HG02623 (cell line): ENCODE data around the gene NOD2.

ENCODE experiments used
- ATAC-seq: cut with Tn5 transposase; IDR thresholded peaks from one replicate; pipeline ENCODE4 v1.9.1; 2021; ENCODE audit warnings: moderate library complexity; ENCODE audit not compliant: unreplicated experiment

NOD2 gene

DNA sequence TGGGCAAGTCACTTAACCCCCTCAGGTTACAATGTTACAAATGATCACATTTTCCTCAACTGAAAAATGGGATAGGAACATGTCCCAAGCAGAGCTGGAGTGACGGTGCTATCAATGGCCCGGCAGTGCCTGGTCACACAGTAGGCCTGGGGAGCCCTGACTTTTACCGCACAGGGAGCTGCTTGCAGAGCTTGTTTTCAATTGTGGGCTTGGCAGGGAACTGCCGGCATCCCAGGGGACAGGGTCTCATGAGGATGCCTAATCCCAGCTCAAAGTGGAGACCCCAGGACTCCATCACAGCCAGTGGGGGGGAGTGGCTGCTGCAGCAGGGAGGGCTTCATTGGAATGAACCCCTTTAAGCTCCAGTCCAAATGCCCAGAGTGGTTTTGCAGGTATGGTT, 23.7 kb upstream of the NOD2 start:
- ATAC-seq, result no peak

DNA sequence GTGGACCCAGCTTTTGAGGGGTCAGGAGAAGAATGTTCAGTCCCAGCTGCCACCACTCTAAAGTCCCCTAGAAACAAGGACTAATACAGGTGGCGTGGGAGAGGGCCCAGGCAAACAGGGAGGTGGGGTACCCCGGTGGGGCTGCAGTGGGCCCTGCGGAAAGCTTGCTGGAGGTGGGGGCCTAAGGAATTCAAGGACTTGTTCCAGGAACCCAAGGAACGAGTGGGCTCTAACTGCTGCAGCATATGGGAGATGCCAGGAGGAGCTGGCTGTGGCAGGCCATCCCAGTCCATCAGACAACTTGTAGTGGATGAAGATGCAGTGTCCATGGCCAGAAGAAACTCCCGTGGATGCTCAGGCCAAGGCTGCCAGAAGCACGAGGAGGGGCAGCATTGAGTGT, 22.9 kb upstream of the NOD2 start:
- no peak for ATAC-seq

DNA sequence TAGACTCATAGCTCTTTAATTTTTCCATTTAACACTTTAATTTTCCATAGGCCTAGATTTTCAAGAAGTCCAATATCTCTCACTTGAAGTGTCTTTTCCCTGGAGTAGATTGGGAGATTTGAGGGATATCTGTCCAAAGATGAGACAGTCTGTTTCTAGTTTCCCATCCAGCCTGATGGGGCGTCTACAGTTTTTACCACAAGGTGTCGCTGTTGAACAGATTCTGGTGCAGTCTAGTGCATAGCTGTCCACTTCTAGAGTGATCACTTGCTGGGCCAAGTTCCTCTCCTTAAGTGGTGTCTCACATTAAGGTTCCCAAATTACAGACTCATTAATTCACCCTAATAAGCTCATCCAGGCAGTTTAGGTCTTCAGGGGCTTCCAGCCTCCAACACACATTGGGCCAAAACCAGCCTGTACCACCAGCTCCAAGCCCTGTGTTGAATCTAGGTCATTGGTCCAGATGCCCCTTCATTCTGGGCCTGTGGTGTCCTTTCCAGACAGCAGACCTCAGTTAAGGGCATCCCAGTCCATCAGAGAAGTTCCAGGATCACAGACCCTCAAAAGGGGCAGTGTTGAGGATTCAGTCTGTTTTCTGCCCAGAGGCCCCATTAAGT, 21.7 kb upstream of the NOD2 start:
- ATAC-seq, result no peak

DNA sequence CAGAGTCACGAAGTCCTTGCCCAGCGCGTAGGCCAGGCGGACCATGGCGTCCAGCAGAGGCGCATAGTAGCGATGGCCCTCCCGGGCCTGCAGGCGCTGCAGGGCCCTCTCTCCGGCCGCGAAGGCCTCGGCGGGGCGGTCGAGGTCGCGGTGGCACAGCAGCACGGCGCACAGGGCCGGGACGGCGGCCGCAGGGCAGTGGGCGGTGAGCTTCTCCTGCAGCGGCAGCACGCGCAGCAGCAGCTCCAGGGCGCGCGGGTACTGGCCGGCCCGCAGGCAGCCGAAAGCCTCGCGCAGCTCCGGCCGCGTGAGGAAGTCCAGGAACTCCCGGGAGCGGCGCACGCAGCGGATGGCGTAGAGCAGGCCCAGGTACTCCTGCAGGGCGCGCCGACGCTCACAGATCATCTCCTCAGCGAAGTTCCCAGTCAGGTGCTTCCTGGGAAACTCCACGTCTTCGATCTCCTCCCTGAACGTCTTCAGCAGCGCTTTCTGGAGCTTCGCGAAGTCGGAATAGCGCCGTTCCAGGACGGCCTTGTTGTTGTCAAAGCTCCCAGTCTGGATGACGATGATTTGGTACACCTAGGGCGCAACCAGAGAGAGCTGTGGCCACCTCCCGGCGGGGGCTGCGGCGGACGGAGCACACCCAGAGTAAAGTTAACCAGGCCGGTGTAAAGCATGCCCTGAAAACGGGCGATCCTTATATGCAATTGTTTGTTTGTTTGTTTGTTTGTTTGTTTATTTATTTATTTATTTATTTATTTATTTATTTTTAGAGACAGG, 19.7 kb upstream of the NOD2 start:
- ATAC-seq, result no peak

DNA sequence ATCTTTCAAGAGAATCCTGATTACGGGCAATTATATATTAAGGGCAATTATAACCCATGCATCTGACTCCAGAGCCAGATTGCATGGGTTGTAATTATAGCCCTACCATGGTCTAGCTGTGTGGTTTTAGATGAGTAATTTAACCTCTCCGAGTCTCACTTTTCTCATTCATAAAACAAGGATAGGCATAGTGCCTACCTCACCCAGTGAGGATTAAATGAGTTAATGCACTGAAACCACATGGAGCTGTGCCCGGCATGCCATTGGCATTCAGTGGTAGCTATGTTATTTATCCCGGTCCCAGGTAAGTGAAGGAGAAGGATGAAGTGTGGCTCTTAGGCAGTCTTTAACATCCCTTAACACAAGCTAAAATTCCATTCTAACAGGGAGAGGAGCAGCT, 18.6 kb upstream of the NOD2 start:
- no peak for ATAC-seq

DNA sequence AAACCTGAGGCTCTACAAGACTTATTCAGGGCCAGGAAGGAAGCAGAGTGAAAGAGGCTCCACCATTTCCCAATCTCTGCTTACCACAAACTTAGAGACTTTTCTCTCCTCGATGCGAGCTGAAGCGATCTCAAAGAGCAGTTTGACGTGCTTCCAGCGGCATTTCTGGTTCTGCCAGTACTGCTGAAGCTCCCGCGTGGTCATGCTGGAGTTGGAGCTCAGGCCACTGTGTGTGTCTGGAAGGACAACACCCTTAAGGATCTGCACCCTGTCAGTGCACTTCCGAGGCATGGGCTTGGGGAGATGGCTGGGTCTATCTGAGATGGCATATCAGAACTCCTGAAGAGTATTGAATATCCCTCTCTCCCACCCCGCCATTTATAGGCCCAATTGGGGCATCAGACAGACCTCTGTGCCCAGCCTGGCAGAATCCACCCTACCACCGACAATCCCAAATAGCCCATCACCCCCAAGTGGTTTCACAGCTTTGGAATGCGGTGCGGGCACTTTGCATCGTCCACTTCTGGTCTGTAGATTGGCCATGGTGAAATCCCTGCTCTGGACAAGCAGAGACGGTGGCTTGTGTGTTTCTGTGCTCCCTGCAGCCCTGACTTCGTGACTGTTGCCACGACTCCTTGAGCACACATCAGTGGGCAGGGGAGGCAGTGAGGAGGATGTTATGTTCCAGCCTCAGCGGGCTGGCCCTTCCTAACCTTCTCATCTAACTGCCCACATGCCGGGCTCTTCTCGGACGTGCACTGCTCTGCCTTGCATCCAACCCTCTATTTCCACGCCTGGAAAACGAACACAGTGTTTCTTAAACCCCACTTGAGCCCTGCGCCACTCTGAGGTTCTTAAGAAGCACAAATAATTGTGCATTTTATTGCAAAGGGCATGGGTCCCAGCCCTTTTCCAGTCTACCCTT, 17.5 kb upstream of the NOD2 start:
- no peak for ATAC-seq

DNA sequence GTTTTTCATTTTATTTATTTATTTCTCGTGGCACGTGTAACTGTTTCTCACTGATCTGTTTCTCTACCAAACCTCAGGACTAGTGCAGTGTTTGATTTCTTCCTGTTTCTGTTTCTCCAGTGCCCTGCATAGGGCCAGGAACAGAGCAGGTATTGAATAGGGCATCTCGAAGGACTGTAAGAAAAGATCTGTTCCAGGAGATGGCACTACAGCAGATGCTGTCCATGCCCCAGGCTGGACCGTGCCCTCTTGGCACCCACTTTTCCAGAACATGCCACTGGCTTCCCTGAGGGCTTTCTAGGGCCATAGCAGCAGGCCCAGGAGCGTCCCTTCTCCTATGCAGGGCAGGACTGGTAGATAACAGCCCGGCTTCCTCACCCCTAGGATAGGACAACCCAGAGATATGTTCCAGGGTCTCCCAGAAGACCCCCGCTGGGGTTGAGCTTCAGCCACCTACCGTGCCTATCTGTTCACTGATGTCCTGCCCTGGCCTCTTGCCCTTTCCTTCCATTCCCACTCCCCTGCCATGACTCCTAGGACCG, 16.7 kb upstream of the NOD2 start:
- no peak for ATAC-seq

DNA sequence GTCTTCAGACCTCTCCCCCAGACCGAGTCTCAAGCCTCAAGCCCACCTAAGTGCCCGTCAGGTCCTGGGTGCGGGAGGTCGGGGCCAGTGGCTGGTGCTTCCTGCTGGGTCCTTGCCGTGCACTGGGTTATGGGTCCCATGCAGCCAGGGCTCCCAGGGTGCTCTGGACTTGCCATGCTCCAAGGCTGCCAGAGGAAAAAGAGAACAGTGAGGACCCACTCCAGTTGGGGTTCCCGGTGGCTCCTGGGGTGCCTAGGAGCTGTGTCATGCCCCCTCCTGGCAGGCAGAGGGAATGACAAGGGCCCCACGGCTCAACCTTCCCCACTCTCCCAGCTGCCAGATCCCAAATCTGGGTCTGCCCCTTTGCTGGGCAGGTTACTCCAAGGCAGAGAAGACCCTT, 16.1 kb upstream of the NOD2 start:
- no peak for ATAC-seq

DNA sequence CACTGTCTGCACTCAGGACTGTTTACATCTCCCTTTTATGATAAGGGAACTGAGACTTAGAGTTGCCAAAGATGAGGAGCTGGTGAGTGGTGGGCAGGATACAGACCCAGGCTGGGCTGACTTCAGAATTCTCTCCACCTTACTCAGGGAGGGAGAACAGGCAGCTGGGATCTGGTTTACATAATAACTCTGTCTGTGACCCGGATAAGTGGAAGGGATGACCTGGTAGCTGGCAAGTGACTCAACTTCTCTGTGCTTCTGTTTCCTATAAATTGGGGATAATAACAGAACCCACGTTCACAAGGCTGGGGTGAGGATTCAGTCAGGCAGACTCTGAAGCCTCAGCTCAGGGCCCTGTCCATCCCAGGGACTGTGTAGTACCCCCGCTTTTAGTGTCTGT, 14.9 kb upstream of the NOD2 start:
- no peak for ATAC-seq

DNA sequence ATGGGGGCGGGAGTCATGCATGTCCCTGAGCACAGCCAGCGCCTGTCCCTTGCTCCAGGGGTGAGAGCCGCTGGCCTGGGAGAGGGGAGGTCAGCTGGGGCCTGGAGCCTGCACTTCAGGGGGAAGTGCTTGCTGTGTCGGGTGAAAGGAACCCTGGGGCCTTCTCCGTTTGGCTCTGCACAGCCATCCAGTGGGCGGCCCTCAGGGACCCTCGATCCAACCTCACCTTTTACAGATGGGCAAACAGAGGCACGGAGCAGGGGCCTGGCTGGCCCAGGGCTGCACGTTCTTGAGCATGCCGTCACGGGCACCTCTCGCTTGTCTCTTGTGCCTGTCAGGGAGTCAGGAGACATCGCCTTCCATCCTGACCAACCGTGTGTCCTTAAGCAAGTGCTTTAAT, 14.1 kb upstream of the NOD2 start:
- no peak for ATAC-seq

DNA sequence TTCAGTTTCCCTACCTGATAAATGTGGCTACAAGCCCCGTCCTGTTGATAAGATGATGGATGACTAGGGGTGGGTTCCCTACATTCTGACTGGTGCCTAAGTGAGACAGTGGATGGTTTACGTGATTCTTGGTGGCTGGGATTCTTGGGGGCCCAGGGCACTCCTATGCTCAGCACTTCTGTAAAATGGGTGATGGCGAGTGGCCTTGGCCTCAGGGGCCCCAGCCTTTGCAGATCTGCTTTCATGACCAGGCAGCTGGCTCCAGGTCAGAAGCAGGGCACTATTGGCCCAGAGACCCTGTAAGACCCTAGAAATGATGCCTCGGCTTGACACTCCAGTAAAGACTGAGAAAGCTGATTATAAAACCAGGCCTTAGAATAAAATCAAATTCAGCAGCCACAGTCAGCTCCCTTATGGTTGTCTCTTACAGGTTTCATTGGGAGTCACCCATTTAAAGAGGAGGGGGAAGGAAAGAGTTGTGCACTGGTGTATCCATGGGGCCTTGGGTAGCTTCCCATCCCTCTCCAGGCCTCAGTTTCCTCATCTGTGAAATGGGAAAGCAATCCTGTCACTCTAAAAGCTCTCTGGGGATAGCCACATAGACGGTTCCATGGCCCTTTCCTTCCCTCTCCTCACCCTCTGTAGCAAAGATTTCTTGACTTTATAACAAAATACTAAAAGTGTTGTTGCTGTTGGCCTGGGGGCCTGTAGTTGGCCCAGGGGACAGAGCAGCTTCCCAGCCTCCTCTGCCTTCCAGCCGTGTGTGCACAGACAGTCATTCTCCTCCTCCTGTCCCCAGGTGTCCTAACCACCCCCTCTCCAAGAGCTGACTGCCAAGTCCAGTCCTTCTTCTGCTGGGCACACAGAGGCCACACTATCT, 13.5 kb upstream of the NOD2 start:
- ATAC-seq, result no peak

DNA sequence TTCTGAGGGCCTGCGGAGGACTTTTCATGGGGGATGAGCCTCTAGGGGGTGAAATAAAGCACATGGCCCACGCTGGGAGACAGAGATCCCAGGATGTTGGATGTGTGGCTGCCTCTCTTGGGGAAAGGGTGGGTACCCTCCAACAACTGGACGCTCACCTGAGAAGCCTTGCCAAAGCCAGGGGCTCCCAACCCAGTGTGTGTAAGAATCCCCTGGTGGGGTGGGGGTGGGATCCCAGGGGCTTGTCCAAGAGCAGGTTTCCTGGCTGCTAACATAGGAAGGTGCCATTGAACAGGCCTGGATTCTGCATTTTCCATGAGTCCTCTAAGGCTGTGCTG, 12.9 kb upstream of the NOD2 start:
- ATAC-seq, result no peak

DNA sequence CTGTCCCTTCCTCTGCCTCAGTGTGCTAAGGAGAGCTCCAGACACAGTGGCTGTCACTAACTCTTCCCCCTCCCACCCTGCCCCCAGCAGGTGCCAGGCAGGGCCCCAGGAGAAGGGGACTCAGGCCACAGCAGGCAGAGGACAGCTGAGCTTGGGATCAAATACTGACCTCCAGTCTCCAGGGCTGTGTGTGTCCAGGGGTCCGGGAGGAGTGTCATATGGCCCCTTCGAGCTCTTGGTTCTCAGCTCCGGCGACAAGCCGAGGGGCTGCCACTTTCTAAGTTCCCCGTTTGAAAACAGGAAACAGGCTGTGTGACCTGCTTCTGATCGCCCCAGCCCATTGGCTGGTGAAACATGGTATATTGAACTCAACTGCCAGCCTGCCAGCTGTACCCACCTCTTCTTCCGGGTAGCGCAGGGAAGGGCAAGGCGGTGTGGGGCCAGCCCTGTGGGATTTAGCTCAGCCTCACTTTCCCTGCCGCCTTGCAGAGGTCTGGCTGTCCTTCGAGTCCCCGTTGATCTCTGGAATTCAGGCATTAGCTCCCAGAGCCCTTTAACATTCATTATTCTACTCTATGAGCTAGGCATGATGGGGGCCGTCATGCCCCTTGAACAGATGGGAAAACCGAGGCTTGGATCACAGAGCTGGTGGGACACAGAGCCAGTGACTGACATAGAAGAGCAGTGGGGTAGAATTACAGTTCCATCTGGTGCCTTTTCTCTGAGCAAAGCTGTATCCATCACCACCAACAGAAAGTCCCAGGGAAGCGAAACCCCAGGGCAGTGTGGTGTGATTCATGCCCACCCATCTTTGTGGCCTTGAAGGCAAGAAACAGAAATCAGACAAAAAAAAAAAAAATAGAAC, 12.2 kb upstream of the NOD2 start, which contains the start of gene SNX20:
Gene SNX20 (minus strand): TSS at position 292 of the 865 bp plus-strand sequence. CDS start 3,786 bp downstream, outside the sequence.
- peak; percentile 45 for ATAC-seq

DNA sequence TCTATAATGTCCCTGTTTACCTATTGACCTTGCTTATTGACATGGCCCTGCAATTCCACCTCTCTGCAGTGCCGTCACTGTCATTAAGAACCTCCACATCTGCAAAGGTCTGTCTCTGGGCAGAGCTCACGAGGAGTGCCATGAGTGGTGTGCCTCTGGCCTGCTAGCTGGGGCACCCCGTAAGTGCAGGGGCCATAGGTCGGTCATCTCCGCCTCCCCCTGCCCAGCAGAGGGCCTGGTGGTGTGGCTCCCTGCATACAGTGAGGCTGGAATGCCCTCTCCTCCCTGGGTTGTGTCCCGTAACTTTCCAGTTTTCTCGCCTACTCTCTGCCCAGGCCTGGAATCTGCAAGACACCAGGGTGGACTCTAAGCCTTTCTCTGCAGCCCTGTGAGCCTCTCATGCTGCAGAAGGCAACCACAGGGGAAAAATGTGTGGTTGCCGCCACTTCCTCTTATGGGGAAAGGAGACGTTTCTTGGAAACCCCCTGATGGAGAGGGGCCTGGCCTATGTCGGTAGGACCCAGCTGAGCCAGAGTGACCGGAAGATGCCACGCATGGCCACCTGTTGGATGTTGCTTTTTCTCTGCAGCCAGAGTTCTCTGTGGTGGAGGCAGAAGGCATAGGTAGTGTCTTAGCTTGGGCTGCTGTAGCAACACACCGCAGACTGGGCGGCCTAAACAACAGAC, 9.6 kb upstream of the NOD2 start:
- ATAC-seq, result peak; percentile 57

DNA sequence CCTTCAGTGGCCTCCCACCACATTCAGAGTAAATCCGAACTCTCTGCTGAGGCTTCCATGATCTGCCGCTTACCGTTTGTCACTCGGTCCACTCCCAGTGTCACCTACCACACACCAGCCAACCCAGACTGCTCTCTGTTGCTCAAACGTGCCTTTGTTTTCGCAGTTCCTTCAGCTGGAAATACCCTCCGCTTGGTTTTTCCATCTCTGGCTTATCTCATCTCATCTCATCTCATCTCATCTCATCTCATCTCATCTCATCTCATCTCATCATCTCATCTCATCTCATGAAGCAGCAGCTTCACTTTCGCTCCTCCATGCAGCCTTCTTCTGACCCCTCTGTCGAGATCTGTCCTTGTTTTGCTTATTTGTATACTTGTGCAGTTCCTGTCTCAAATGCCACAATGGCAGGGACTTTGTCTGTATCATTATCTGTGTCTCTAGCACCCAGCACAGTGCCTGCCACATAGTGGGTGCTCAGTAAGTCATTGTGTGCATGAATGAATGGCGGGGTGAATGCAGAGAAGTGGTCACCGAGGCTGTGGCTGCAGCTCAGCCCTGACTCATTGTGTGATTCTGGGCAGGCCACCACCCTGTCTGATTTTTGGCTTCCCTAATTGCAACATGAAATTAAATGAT, 8.5 kb upstream of the NOD2 start:
- ATAC-seq, result no peak

DNA sequence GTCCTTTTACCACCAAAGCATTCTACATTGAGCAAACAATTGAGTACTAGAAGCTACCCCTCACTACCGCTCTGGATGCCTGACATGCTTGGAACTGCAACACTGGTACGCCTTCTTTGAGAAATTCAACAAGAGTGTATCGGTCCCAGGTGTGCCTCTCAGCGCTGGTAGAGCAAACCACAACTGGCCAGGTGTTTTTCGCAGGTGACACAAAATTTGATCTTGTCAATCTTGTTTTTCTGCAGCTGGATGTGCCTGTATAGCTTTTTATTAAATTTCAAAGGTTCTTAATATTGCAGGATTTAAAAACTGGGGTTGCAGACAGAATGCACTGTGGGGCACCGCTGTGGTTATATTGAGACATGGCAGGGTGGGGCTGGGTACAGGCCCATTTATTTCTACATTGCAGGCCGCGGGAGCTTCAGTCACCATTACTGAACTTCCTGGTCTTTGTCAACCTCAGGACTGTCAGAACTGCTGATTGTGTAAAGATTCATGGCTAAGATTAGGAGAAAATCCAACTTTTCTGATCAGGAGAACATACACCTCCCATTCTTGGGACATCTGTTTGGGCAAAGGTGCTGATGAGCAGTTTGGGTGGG, 7.8 kb upstream of the NOD2 start:
- no peak for ATAC-seq

DNA sequence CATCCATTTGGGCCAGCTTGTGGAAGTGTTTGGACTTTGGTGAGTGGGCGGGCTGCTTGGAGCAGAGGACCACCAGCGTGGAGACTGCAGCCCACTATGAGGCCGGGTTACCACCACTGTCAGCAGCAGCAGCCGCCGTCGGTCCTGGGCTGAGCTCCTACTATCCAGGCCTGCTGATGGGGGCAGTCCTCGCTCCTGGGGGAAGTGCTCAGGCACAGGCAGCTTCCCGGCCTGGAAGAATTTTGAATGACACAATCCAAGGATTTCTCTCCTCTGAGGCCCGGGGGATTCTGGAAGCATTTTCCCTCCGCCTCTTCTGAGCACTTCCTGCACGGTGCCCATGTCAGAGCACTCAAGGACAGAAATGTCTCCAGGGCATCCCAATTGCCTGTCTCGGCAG, 5.3 kb upstream of the NOD2 start:
- ATAC-seq, result no peak

DNA sequence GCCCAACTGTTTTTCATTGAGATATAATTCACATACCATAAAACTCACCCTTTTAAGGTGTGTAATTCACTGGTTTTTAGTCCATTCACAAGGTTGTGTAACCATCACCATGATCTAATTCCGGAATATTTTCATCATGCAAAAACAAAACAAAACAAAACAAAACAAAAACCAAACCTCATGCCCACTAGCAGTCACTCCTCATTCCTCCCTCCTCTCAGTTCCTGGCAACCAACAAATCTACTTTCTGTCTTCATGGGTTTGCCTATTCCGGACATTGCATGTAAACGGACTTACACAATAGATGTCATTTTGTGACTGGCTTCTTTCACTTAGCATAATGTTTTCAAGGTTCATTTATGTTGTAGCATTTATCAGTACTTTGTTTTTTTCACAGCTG, 4.5 kb upstream of the NOD2 start:
- no peak for ATAC-seq
